Measurements from ENCODE around the gene EDN1. TPM values are rescaled to one million over a fixed set of nuclear protein-coding genes. Genes with fewer than 3 reads are reported as not detected.
"Not testable (repeated sequence)": the region's sequence is repeated elsewhere in the genome, so short reads cannot be mapped to it uniquely, and the experiment has no call there.

Gene EDN1
- total RNA-seq, 1 donor from 2014 or later, result 0.26 TPM

DNA sequence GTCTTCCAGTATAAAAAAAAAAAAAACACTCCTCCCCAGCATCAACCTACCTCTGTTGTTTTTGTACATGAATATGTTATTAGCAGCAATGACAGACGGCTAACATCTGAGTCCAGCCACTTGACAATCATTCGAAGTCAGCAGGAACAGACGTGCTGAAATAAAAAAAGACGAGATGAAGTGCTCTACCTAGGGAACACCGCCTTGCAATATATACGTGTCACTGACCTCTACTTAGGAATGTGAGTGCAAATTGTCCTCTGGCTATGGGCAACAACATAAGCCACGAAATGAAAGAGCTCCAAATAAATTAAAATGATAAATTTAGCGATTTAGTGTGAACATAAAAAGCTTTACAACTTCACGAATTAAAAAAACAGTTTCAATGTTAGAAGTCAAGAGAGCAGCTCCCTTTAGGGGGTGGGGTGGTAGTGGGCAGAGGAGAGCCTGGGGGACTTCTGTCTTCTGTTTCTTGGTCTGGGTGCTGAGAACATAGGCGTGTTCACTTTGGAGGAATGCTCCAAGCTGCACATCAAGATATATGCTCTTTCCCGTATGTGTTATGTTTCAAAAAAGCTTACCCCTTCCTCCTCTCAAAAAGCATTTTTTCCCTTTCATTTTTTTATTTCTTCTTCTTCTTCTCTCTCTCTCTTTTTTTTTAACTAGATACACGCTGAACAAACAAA, 23.3 kb downstream of the EDN1 start:
- Mint-ChIP-seq H3K27ac (no peak overlapping the region), H3K27me3 (peaks cover 6% of the 10 kb centered on the region), H3K9me3 (no peaks in the 10 kb centered on the region), H3K4me1 (no peaks in the 10 kb centered on the region), H3K36me3 (ENCODE audit: low read depth) (no peaks in the 10 kb centered on the region), H3K4me3 (no peak overlapping the region)
- DNase-seq, result no peak
- intact Hi-C loops (cut with micrococcal nuclease), result no loop called here

- no peaks in the 10 kb centered on the region for H3K36me3 Mint-ChIP-seq (ENCODE audit: low read depth)
- no peaks in the 10 kb centered on the region for H3K4me1 Mint-ChIP-seq
- no peak overlapping the region for H3K4me3 Mint-ChIP-seq
- no peak overlapping the region for H3K27ac Mint-ChIP-seq
- intact Hi-C loops (cut with micrococcal nuclease), result no loop called here
- H3K27me3 Mint-ChIP-seq, result peaks cover 8% of the 10 kb centered on the region
- no peak for DNase-seq
- no peaks in the 10 kb centered on the region for H3K9me3 Mint-ChIP-seq
These were observed 23.9 kb downstream of the EDN1 start for GRCh38 chr6:12313992-12314589.

DNA sequence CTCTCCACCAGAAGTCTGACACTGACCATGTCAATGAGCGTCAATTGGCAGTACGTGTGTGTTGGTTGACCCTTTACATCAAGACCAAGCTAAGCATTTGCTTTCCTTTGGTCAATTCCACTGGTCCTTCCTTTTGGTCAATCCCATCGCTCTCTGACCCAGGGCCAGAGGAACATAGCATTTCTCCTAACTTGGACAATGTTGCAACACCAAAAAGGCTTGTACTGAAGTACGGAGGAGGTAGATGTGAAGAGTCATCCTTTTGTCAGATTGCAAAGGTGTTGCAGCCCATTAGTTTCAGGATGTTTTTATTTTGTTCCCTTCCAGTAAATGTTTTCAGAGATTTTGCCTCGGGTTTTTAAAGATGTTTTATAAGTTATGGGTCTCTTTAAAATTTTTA, 24.6 kb downstream of the EDN1 start:
- Mint-ChIP-seq H3K4me1 (no peaks in the 10 kb centered on the region), H3K36me3 (ENCODE audit: low read depth) (no peaks in the 10 kb centered on the region), H3K27ac (no peak overlapping the region), H3K27me3 (peaks cover 8% of the 10 kb centered on the region), H3K9me3 (no peaks in the 10 kb centered on the region), H3K4me3 (no peak overlapping the region)
- no peak for DNase-seq
- intact Hi-C loops (cut with micrococcal nuclease), result no loop called here

GRCh38 chr6:12315292-12316081, 25.3 kb downstream of the EDN1 start:
- no peak for DNase-seq
- Mint-ChIP-seq H3K36me3 (ENCODE audit: low read depth) (no peaks in the 10 kb centered on the region), H3K4me1 (no peaks in the 10 kb centered on the region), H3K27ac (no peak overlapping the region), H3K9me3 (no peaks in the 10 kb centered on the region), H3K27me3 (peaks cover 8% of the 10 kb centered on the region), H3K4me3 (no peak overlapping the region)
- intact Hi-C loops (cut with micrococcal nuclease), result no loop called here

DNA sequence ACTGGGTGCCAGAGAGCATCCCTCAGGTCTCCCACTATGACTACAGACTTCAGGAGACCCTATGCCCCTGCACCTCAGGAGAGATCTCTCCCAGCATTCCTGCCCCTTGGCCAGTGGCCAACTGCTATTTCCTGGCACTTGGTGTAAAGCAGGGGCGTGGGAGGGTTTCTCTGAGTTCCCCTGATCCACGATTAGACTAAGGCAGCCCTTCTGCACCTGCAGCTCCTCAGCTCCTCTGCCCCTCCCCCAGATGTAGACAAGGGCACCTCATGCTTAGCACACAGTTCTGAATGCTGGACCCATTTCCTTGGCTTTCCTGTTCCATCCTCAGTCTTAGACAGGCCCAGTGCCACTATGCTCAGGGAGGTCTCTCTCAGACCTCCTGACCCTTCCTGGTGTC, 28.6 kb downstream of the EDN1 start:
- no peaks in the 10 kb centered on the region for H3K36me3 Mint-ChIP-seq (ENCODE audit: low read depth)
- no peak for DNase-seq
- H3K4me3 Mint-ChIP-seq, result no peak overlapping the region

DNA sequence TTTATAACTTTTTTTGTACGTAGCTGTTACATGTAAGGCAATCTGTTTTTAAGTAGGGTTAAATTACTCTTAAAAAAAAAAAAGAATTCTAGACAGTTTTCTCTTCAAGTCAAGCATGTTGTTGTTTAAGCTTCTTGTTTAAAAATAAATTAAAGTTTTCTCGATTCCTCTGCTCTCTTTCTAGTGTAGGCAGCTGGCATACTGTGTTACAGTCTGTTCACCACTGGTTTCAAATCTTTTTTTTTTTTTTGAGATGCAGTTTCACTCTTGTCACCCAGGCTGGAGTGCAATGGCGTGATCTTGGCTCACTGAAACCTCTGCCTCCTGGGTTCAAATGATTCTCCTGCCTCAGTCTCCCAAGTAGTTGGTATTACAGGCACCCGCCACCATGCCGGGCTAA, 29.9 kb downstream of the EDN1 start:
- H3K9me3 Mint-ChIP-seq; DNase-seq; H3K27ac Mint-ChIP-seq; H3K36me3 Mint-ChIP-seq (ENCODE audit: low read depth); H3K4me3 Mint-ChIP-seq; H3K4me1 Mint-ChIP-seq; intact Hi-C loops (cut with micrococcal nuclease): not testable (repeated sequence)
- peaks cover 14% of the 10 kb centered on the region for H3K27me3 Mint-ChIP-seq

More for the DNA sequence above, 28.6 kb downstream of the EDN1 start:
- Mint-ChIP-seq H3K9me3 (no peaks in the 10 kb centered on the region), H3K4me1 (no peaks in the 10 kb centered on the region), H3K27ac (no peak overlapping the region), H3K27me3 (peaks cover 14% of the 10 kb centered on the region)
- intact Hi-C loops (cut with micrococcal nuclease), result no loop called here

DNA sequence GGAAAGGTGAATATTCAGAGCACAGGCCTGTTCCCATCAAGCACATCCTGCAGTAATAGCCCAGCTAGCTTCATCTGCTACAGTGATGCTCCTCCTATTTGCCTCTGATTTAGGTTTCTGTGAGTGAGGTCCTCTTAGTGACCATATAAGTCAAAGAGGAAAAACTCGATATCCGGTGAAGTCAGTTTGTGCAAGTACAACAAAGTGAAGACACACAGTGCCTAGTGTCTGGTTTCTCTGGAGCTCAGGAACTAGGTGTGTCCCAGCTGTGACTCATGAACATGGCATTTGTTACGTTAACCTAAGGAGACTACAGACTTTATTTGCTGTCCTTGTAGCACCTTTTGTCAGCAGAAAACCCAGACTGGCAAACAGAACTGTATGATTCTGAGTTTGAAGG, 33.9 kb downstream of the EDN1 start:
- no peaks in the 10 kb centered on the region for H3K36me3 Mint-ChIP-seq (ENCODE audit: low read depth)
- intact Hi-C loops (cut with micrococcal nuclease), result no loop called here
- H3K4me3 Mint-ChIP-seq, result no peak overlapping the region
- H3K27me3 Mint-ChIP-seq, result peaks cover 8% of the 10 kb centered on the region
- DNase-seq, result no peak
- no peaks in the 10 kb centered on the region for H3K9me3 Mint-ChIP-seq
- H3K4me1 Mint-ChIP-seq, result no peaks in the 10 kb centered on the region
- H3K27ac Mint-ChIP-seq, result no peak overlapping the region

DNA sequence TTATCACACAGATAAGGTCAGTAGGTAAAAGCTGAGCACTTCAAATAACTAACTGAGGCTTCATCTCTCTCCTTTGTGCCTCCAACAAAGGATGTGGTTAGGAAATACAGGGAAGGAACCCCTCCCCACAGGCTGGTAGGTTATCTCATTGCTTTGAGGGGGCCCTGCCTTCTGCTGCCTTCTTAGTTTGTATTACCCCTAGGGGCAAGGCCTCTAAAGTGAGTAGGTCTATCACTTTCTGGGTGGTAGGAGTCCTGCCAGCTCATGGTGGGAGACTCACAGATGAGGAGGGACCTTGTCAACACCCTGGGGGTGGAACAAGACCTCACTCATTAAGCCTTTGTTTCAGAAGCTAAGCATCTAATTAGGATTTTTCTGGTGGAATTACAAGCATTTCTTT, 34.6 kb downstream of the EDN1 start:
- intact Hi-C loops (cut with micrococcal nuclease), result no loop called here
- H3K36me3 Mint-ChIP-seq (ENCODE audit: low read depth), result no peaks in the 10 kb centered on the region
- DNase-seq, result no peak
- no peaks in the 10 kb centered on the region for H3K4me1 Mint-ChIP-seq
- no peak overlapping the region for H3K4me3 Mint-ChIP-seq
- H3K27me3 Mint-ChIP-seq, result peaks cover 8% of the 10 kb centered on the region
- H3K9me3 Mint-ChIP-seq, result no peaks in the 10 kb centered on the region
- no peak overlapping the region for H3K27ac Mint-ChIP-seq

- Mint-ChIP-seq H3K9me3 (no peaks in the 10 kb centered on the region), H3K27ac (no peak overlapping the region), H3K36me3 (ENCODE audit: low read depth) (no peaks in the 10 kb centered on the region), H3K27me3 (peaks cover 4% of the 10 kb centered on the region), H3K4me1 (no peaks in the 10 kb centered on the region), H3K4me3 (no peak overlapping the region)
- intact Hi-C loops (cut with micrococcal nuclease), result no loop called here
- no peak for DNase-seq
These were observed 35.7 kb downstream of the EDN1 start for GRCh38 chr6:12325872-12326271.

DNA sequence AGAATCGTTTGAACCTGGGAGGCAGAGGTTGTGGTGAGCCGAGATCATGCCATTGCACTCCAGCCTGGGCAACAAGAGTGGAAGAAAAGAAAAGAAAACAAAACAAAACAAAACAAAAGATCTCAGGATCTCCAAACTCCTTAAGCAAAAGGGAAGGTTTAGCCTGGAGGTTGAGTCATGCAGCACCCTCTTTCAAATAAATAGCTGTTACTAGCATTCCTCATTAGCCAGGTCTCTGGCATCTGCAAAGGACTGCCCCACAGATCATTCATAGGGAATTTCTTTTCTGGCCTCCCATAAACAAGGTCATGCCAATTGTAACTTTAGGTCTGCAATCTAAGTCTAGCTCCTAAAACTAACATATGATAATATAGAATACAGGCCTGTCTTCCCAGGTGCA, 37.2 kb downstream of the EDN1 start:
- intact Hi-C loops (cut with micrococcal nuclease), result no loop called here
- Mint-ChIP-seq H3K4me3 (no peak overlapping the region), H3K9me3 (no peaks in the 10 kb centered on the region), H3K4me1 (peaks cover 1% of the 10 kb centered on the region), H3K27ac (no peak overlapping the region), H3K27me3 (peaks cover 3% of the 10 kb centered on the region), H3K36me3 (ENCODE audit: low read depth) (no peaks in the 10 kb centered on the region)
- no peak for DNase-seq

DNA sequence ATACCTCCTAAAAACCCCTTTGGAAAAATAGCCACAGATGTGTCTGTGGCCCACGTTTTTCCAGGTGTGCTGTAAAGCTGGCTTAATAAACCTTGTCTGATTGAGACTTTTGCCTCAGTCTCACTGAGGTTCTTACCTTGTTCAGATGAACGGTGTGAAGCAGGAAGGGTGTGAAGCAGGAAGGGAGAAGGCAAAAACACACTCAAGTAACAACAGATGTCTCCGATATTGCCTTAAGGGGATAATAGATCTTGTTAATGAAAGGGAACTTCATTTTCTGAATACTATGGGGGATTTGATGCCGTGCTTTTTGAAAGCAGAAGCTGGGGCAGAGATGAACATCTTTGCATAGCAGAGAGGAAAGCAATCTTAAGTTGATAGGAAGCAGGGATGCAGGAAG, 37.8 kb downstream of the EDN1 start:
- DNase-seq, result no peak
- Mint-ChIP-seq H3K9me3 (no peaks in the 10 kb centered on the region), H3K27me3 (peaks cover 2% of the 10 kb centered on the region), H3K4me1 (peaks cover 2% of the 10 kb centered on the region), H3K27ac (no peak overlapping the region), H3K36me3 (ENCODE audit: low read depth) (no peaks in the 10 kb centered on the region), H3K4me3 (no peak overlapping the region)
- intact Hi-C loops (cut with micrococcal nuclease), result no loop called here

- no peaks in the 10 kb centered on the region for H3K9me3 Mint-ChIP-seq
These were observed 38.5 kb downstream of the EDN1 start for GRCh38 chr6:12328701-12329100.

DNA sequence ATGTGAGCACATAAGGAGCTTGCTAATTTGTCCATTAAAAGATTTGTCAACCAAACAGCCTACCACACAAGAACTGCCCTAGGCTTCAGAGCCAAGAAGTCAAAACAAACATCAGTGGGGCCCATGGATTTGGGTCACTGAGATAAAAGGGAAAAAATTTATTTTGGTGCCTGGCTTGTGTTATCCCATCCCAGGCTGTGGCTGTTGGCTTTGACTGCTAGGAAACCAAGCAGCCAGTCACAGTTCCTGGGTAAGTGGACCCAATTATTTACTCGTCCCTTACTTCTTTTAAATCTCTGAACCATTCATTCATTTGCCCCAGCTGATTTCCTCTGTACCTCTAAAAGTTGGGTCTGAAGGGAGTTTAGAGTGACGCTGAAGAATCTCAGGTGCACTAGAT, 41.3 kb downstream of the EDN1 start:
- intact Hi-C loops (cut with micrococcal nuclease), result no loop called here
- H3K27ac Mint-ChIP-seq, result no peak overlapping the region
- no peaks in the 10 kb centered on the region for H3K9me3 Mint-ChIP-seq
- DNase-seq, result no peak
- H3K27me3 Mint-ChIP-seq, result peaks cover 3% of the 10 kb centered on the region
- peaks cover 2% of the 10 kb centered on the region for H3K4me1 Mint-ChIP-seq
- no peak overlapping the region for H3K4me3 Mint-ChIP-seq
- H3K36me3 Mint-ChIP-seq (ENCODE audit: low read depth), result no peaks in the 10 kb centered on the region

More at GRCh38 chr6:12328701-12329100, 38.5 kb downstream of the EDN1 start:
- intact Hi-C loops (cut with micrococcal nuclease), result no loop called here
- Mint-ChIP-seq H3K27ac (no peak overlapping the region), H3K4me3 (no peak overlapping the region), H3K36me3 (ENCODE audit: low read depth) (no peaks in the 10 kb centered on the region), H3K4me1 (peaks cover 2% of the 10 kb centered on the region), H3K27me3 (peaks cover 2% of the 10 kb centered on the region)
- DNase-seq, result no peak

DNA sequence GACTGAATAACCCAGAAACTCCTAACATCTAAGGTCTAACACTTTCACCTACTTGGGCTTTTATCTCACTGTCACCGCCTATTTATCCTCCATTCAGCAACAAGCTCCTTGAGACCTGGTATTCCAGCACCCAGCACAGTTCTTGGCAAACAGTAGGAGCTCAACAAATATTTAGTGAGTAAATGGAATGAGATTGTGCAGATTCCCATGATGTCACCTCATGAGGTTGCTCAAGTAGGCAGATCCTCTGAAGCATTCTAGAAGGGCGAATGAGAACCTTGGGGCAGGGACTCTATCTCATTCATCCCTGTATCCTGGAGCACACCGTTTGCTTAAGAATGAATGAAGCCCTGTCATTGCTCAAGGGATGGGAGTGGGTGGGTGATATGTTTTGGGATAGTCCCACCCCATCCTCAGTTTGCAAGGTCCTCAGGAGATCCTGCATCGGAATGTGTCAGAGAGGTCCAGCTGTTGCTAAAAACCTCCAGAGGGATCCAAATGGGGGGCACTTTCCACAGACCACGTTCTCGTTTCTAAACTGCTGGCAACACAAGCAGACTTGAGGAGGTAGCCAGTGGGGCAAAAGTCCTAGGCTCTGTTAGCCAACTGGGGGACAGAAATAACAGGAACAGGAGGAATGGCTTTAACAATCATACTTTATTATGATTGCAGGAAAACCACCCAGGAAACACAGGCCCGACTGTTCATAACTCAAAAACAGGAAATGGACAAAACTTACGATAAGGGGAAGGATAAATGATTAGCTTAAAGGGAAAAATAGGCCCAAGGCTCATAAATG, 42.0 kb downstream of the EDN1 start:
- Mint-ChIP-seq H3K9me3 (no peaks in the 10 kb centered on the region), H3K36me3 (ENCODE audit: low read depth) (no peaks in the 10 kb centered on the region), H3K4me1 (peaks cover 2% of the 10 kb centered on the region), H3K4me3 (no peak overlapping the region), H3K27ac (no peak overlapping the region), H3K27me3 (peaks cover 3% of the 10 kb centered on the region)
- intact Hi-C loops (cut with micrococcal nuclease), result no loop called here
- no peak for DNase-seq
